Endothelial cell of umbilical vein (primary cell): Measurements from ENCODE around the gene AK9. TPM values are rescaled to one million over a fixed set of nuclear protein-coding genes. Genes with fewer than 3 reads are reported as not detected.

Source experiments
- BruUV-seq: library from RNA; stranded (reverse); fragments of 400-500 nt; replicated peaks from 2 replicates; lab custom pipeline; 2021; lab: Mats Ljungman, UMichigan
- CTCF ChIA-PET: fragments of 300-600, 350-600 bp; sonication (Branson Sonifier 250); formaldehyde crosslinking; loops from one replicate; lab custom pipeline; 2021; ENCODE audit warnings: antibody characterized with exemption, inconsistent platforms; lab: Charles Lee
- POLR2A ChIA-PET: fragments of 300-600, 350-600 bp; sonication (Branson Sonifier 250); formaldehyde crosslinking; loops from one replicate; lab custom pipeline; 2021; ENCODE audit warnings: antibody characterized with exemption, inconsistent platforms; lab: Charles Lee
- DNase-seq: peaks from one replicate; pipeline ENCODE4 v3.0.0-alpha.2; 2011; ENCODE audit warnings: low read depth, low spot score
- FAIRE-seq: peaks from 2 replicates; lab custom pipeline; 2011; peaks lifted over from hg19 to GRCh38; lab: Jason Lieb, UNC
- H2AFZ ChIP-seq: 2 replicates; pipeline ENCODE4 v1.6.0; 2012; ENCODE audit warnings: low read depth, low read length, control low read depth, inconsistent platforms
- H3K27ac ChIP-seq: 2 replicates; pipeline ENCODE4 v1.5.1; 2011; ENCODE audit warnings: low read depth, mild to moderate bottlenecking, control low read depth, low read length, moderate library complexity; ENCODE audit not compliant: insufficient read depth
- H3K27me3 ChIP-seq, 2 experiments: 2 replicates each; pipeline versions ENCODE4 v1.6.0 to v1.6.1; 2011; ENCODE audit warnings: low read length in 2 of 2, mixed read lengths in 1 of 2; ENCODE audit not compliant: control insufficient read depth in 2 of 2, insufficient read depth in 2 of 2
- H3K36me3 ChIP-seq, 2 experiments: 2 replicates in 1 of 2; 3 replicates in 1 of 2; pipeline ENCODE4 v1.5.1; 2011; ENCODE audit warnings: low read length in 2 of 2, mild to moderate bottlenecking in 1 of 2, moderate library complexity in 1 of 2; ENCODE audit not compliant: control insufficient read depth in 2 of 2, insufficient read depth in 2 of 2; ENCODE audit errors: extremely low read depth in 1 of 2
- H3K4me1 ChIP-seq: 3 replicates; pipeline ENCODE4 v1.5.1; 2011; ENCODE audit warnings: mild to moderate bottlenecking, low read length; ENCODE audit not compliant: control insufficient read depth, insufficient read depth; ENCODE audit errors: extremely low read depth
- H3K4me2 ChIP-seq: 2 replicates; pipeline ENCODE4 v1.6.1; 2011; ENCODE audit warnings: low read length, control low read depth, mixed read lengths; ENCODE audit not compliant: insufficient read depth
- H3K4me3 ChIP-seq, 3 experiments: fragments of 200-600 bp in 1 of 3; sonication (generic), shearing (Covaris generic) in 1 of 3; replicated peaks in 1 of 3; 2 replicates each; pipeline ENCODE4 v1.5.1; 2011 to 2016; ENCODE audit warnings: control low read depth in 3 of 3, low read length in 3 of 3, mild to moderate bottlenecking in 2 of 3, inconsistent platforms in 1 of 3, low read depth in 1 of 3, moderate library complexity in 1 of 3; ENCODE audit not compliant: insufficient read depth in 1 of 3
- H3K79me2 ChIP-seq: 2 replicates; pipeline ENCODE4 v1.6.0; 2012; ENCODE audit warnings: low read length, inconsistent platforms; ENCODE audit not compliant: control insufficient read depth, insufficient read depth
- H3K9ac ChIP-seq: replicated peaks from 2 replicates; pipeline ENCODE3; 2011; ENCODE audit warnings: low read length, control low read depth; ENCODE audit not compliant: insufficient read depth; ENCODE audit errors: extremely low read depth
- H3K9me1 ChIP-seq: replicated peaks from 3 replicates; pipeline ENCODE4 v1.6.0; 2011; ENCODE audit warnings: mild to moderate bottlenecking, low read length; ENCODE audit not compliant: control insufficient read depth, insufficient read depth; ENCODE audit errors: extremely low read depth
- H3K9me3 ChIP-seq: replicated peaks from 2 replicates; pipeline ENCODE4 v1.5.1; 2012; ENCODE audit warnings: low read length, inconsistent platforms; ENCODE audit not compliant: control insufficient read depth, insufficient read depth
- H4K20me1 ChIP-seq: replicated peaks from 2 replicates; pipeline ENCODE3; 2011; ENCODE audit warnings: mild to moderate bottlenecking, low read length; ENCODE audit not compliant: control insufficient read depth, insufficient read depth; ENCODE audit errors: extremely low read depth
- CTCF ChIP-seq, 2 donors: IDR thresholded peaks; 1 replicate in 1 of 2; 2 replicates in 1 of 2; pipeline ENCODE4 v1.5.1; 2011; ENCODE audit warnings: low read length in 2 of 2, mild to moderate bottlenecking in 2 of 2, moderate library complexity in 2 of 2, control low read depth in 1 of 2, inconsistent platforms in 1 of 2, low read depth in 1 of 2; ENCODE audit not compliant: insufficient read depth in 1 of 2; ENCODE audit errors: extremely low read depth in 1 of 2
- EZH2 ChIP-seq: IDR thresholded peaks from 2 replicates; pipeline ENCODE4 v1.6.1; 2012; ENCODE audit warnings: borderline replicate concordance, low read depth, mild to moderate bottlenecking, moderate library complexity, low read length, inconsistent platforms; ENCODE audit not compliant: severe bottlenecking
- JUN ChIP-seq: IDR thresholded peaks from 2 replicates; pipeline ENCODE4 v1.6.1; 2011; ENCODE audit warnings: borderline replicate concordance, low read depth; ENCODE audit not compliant: insufficient read length, insufficient read depth
- MAX ChIP-seq: IDR thresholded peaks from 2 replicates; pipeline ENCODE4 v1.6.1; 2011; ENCODE audit not compliant: insufficient read depth, insufficient read length
- MYC ChIP-seq: IDR thresholded peaks from one replicate; pipeline ENCODE4 v1.6.1; 2011; ENCODE audit warnings: mild to moderate bottlenecking, low read depth, low read length
- POLR2AphosphoS5 ChIP-seq: IDR thresholded peaks from 2 replicates; pipeline ENCODE4 v1.6.1; 2012; ENCODE audit warnings: low read depth, mild to moderate bottlenecking, control low read depth, low read length, moderate library complexity; ENCODE audit not compliant: insufficient read depth
- dilution Hi-C: fragments of 300-500 bp; cut with MboI; formaldehyde crosslinking; loops from one replicate; pipeline ENCODE4 v1.15.0; 2019; ENCODE audit warnings: low sequenced_read_pairs; ENCODE audit not compliant: extremely low pct_ligation_motif_present
- intact Hi-C: fragments of 100-400 bp; cut with micrococcal nuclease; formaldehyde crosslinking; loops from one replicate; pipeline ENCODE4 v1.10.0; 2022
- polyA plus RNA-seq, 4 experiments: library from polyadenylated mRNA; depleted of rRNA in 3 of 4; stranded (reverse) in 3 of 4; unstranded in 1 of 4; fragments of >200 nt; gene quantifications; 2 replicates each; pipeline versions ENCODE4 v1.2.1 to v1.2.3, GENCODE V29; 2011 to 2012; ENCODE audit warnings: missing spikeins in 1 of 4
- total RNA-seq: library from RNA; stranded (reverse); gene quantifications from 2 replicates; pipeline ENCODE4 v1.2.3, GENCODE V29; 2021

Gene AK9
- total and polyA plus RNA-seq, 2 donors (not counting 3 experiments of a cell fraction or from before 2014, with no cell fraction given) = 1.4 to 3.2 TPM

- POLR2A ChIA-PET = no interaction called here
Observed at GRCh38 chr6:109720311-109720710, 29.3 kb upstream of the AK9 start.

More at GRCh38 chr6:109720311-109720710, 29.3 kb upstream of the AK9 start:
- Histone ChIP-seq H3K4me2 (no peak overlapping the region), H3K27ac (no peak overlapping the region), H3K4me1 (no peaks in the 10 kb centered on the region), H2AFZ (no peak overlapping the region), H3K79me2 (no peaks in the 10 kb centered on the region), H3K4me3 (no peak overlapping the region), H3K9me3 (no peaks in the 10 kb centered on the region), H3K36me3 (no peaks in the 10 kb centered on the region), H3K9me1 (no peaks in the 10 kb centered on the region), H3K9ac (no peak overlapping the region), H4K20me1 (no peaks in the 10 kb centered on the region), H3K27me3 (no peaks in the 10 kb centered on the region)
- TF ChIP-seq MAX = no peak
- TF ChIP-seq EZH2 = no peak
- TF ChIP-seq POLR2AphosphoS5 = no peak
- no peak for TF ChIP-seq JUN
- no peak for TF ChIP-seq CTCF (IDR thresholded peaks at IDR 0.05; ENCODE audit: extremely low read depth in 1 of 2, insufficient read depth in 1 of 2, low read depth in 1 of 2, low read length in 2 of 2)
- TF ChIP-seq MYC = no peak
- DNase-seq (no peak), FAIRE-seq (no peak)
- intact Hi-C loops (no loop called here), dilution Hi-C loops (no loop called here)
- no TSS peak for BruUV-seq
- CTCF ChIA-PET = interaction anchor here (1.1 to 1.4 kb wide), 3 partner anchors 15 to 319 kb away, joined by 3 to 11 read pairs (median 3); no protein-coding TSS in a partner anchor
